SU-DHL-6 (cell line): Measurements from ENCODE around the gene DOCK1.

Source experiments
- H2AFZ ChIP-seq: fragments of 200-600 bp; sonication (generic); 2 replicates; pipeline ENCODE4 v1.6.1; 2014; ENCODE audit warnings: low read depth, mild to moderate bottlenecking, moderate library complexity, mixed read lengths, antibody characterized with exemption, low read length; ENCODE audit not compliant: severe bottlenecking
- H3F3A ChIP-seq: fragments of 200-600 bp; shearing (Covaris generic); 2 replicates; pipeline ENCODE4 v1.6.0; 2016; ENCODE audit warnings: antibody characterized with exemption, mild to moderate bottlenecking; ENCODE audit not compliant: insufficient read depth
- H3K27ac ChIP-seq: fragments of 200-600 bp; sonication (generic); 2 replicates; pipeline ENCODE4 v1.5.1; 2016; ENCODE audit warnings: low read depth, mild to moderate bottlenecking, low read length, moderate library complexity, mixed read lengths
- H3K27me3 ChIP-seq: fragments of 200-600 bp; sonication (generic), shearing (Covaris generic); 2 replicates; pipeline ENCODE4 v1.6.0; 2014; ENCODE audit warnings: mild to moderate bottlenecking, low read length
- H3K36me3 ChIP-seq: fragments of 200-600 bp; sonication (generic); 2 replicates; pipeline ENCODE4 v1.6.1; 2014; ENCODE audit warnings: mild to moderate bottlenecking, low read length, mixed read lengths
- H3K4me2 ChIP-seq: fragments of 300-600, 200-600 bp; shearing (Covaris generic), sonication (generic); 2 replicates; pipeline ENCODE4 v1.6.0; 2014; ENCODE audit warnings: low read length, low read depth, mild to moderate bottlenecking; ENCODE audit not compliant: poor library complexity, severe bottlenecking
- H3K4me3 ChIP-seq: fragments of 200-600 bp; sonication (generic); 2 replicates; pipeline ENCODE4 v1.5.1; 2014; ENCODE audit warnings: antibody characterized with exemption, low read length, mild to moderate bottlenecking, mixed read lengths; ENCODE audit not compliant: insufficient read depth, poor library complexity, severe bottlenecking
- H3K79me2 ChIP-seq: fragments of 200-600 bp; sonication (generic); 2 replicates; pipeline ENCODE4 v1.6.1; 2014; ENCODE audit warnings: mild to moderate bottlenecking, low read length, moderate library complexity; ENCODE audit not compliant: insufficient read depth
- H3K9ac ChIP-seq: fragments of 200-600 bp; sonication (generic); 2 replicates; pipeline ENCODE4 v1.7.0; 2014; ENCODE audit warnings: mild to moderate bottlenecking, low read length
- H3K9me2 ChIP-seq: fragments of 200-600 bp; sonication (generic); replicated peaks from 2 replicates; pipeline ENCODE4 v1.6.1; 2014; ENCODE audit warnings: low read length; ENCODE audit not compliant: insufficient read depth
- H3K9me3 ChIP-seq: fragments of 200-600 bp; sonication (generic); 2 replicates; pipeline ENCODE4 v1.6.1; 2014; ENCODE audit warnings: low read length, mixed read lengths; ENCODE audit not compliant: insufficient read depth
- H4K20me1 ChIP-seq: fragments of 200-600 bp; sonication (generic); 2 replicates; pipeline ENCODE4 v1.6.1; 2014; ENCODE audit warnings: low read depth, mild to moderate bottlenecking, antibody characterized with exemption, low read length, moderate library complexity, mixed read lengths
- CTCF ChIP-seq: fragments of 200-600 bp; sonication (generic); IDR thresholded peaks from one replicate; pipeline ENCODE4 v1.5.1; 2017; ENCODE audit warnings: antibody characterized with exemption, mild to moderate bottlenecking, low read length, moderate library complexity; ENCODE audit not compliant: insufficient read depth, poor library complexity, severe bottlenecking
- EZH2phosphoT487 ChIP-seq: fragments of 200-600 bp; sonication (generic), shearing (Covaris generic); conservative IDR thresholded peaks from 2 replicates; pipeline ENCODE4 v1.6.1; 2018; ENCODE audit warnings: mild to moderate bottlenecking, antibody characterized with exemption, low read length, moderate library complexity, mixed read lengths

DOCK1 gene

GRCh38 chr10:126892226-126893175 is 12.7 kb upstream of the DOCK1 start:
- Histone ChIP-seq H3K4me2 (no peak overlapping the region), H3K36me3 (no peaks in the 10 kb centered on the region), H3K27ac (no peak overlapping the region), H2AFZ (no peak overlapping the region), H3K9me3 (no peaks in the 10 kb centered on the region), H3K4me3 (no peak overlapping the region), H3K9ac (no peak overlapping the region), H3K9me2 (no peaks in the 10 kb centered on the region), H3K79me2 (no peaks in the 10 kb centered on the region), H4K20me1 (no peaks in the 10 kb centered on the region), H3F3A (no peaks in the 10 kb centered on the region), H3K27me3 (no peaks in the 10 kb centered on the region)
- TF ChIP-seq CTCF (no peak), EZH2phosphoT487 (no peak)

- TF ChIP-seq EZH2phosphoT487 (no peak), CTCF (no peak)
- Histone ChIP-seq H3K9ac (no peak overlapping the region), H3K36me3 (no peaks in the 10 kb centered on the region)
Measured at GRCh38 chr10:126893206-126893605, 12.0 kb upstream of the DOCK1 start.

GRCh38 chr10:126893841-126894240 is 11.4 kb upstream of the DOCK1 start:
- no peak overlapping the region for H2AFZ ChIP-seq
- TF ChIP-seq EZH2phosphoT487 (no peak), CTCF (no peak)
- no peaks in the 10 kb centered on the region for H3F3A ChIP-seq
- no peaks in the 10 kb centered on the region for H3K79me2 ChIP-seq
- H3K4me3 ChIP-seq: no peak overlapping the region
- no peaks in the 10 kb centered on the region for H3K36me3 ChIP-seq
- H3K9me3 ChIP-seq: no peaks in the 10 kb centered on the region
- H4K20me1 ChIP-seq: no peaks in the 10 kb centered on the region
- no peak overlapping the region for H3K9ac ChIP-seq
- no peak overlapping the region for H3K27ac ChIP-seq
- no peaks in the 10 kb centered on the region for H3K27me3 ChIP-seq
- no peaks in the 10 kb centered on the region for H3K9me2 ChIP-seq
- H3K4me2 ChIP-seq: no peak overlapping the region

More at GRCh38 chr10:126893206-126893605, 12.0 kb upstream of the DOCK1 start:
- H3K9me3 ChIP-seq: no peaks in the 10 kb centered on the region
- H3K4me3 ChIP-seq: no peak overlapping the region
- no peak overlapping the region for H3K4me2 ChIP-seq
- no peak overlapping the region for H3K27ac ChIP-seq
- H3F3A ChIP-seq: no peaks in the 10 kb centered on the region
- no peak overlapping the region for H2AFZ ChIP-seq
- no peaks in the 10 kb centered on the region for H3K27me3 ChIP-seq
- H4K20me1 ChIP-seq: no peaks in the 10 kb centered on the region
- no peaks in the 10 kb centered on the region for H3K9me2 ChIP-seq
- H3K79me2 ChIP-seq: no peaks in the 10 kb centered on the region
